GM10248 (cell line): Measurements from ENCODE around the gene FXYD3.
A peak's percentile ranks its signal among the peaks of the same experiment; 100 is the strongest.

Experiments
- CTCF ChIA-PET: fragments of 300-600 bp; sonication (Branson Sonifier 250); formaldehyde crosslinking; extraction: SDS; loops from one replicate; lab custom pipeline; 2021; ENCODE audit warnings: antibody characterized with exemption; lab: Yijun Ruan, JAX
- POLR2A ChIA-PET: fragments of 350-650 bp; sonication (Branson Sonifier 250); formaldehyde crosslinking; extraction: SDS; loops from one replicate; lab custom pipeline; 2020; ENCODE audit warnings: antibody characterized with exemption; lab: Yijun Ruan, JAX
- DNase-seq: peaks from one replicate; pipeline ENCODE4 v3.0.0; 2012; ENCODE audit errors: extremely low spot score
- TF ChIP-seq, protein P1 (sequence below): IDR thresholded peaks from 2 replicates; pipeline ENCODE4 v1.5.1; 2012; ENCODE audit warnings: mild to moderate bottlenecking, low read depth; ENCODE audit errors: extremely low read depth, missing control alignments, control extremely low read depth

Gene FXYD3

DNA sequence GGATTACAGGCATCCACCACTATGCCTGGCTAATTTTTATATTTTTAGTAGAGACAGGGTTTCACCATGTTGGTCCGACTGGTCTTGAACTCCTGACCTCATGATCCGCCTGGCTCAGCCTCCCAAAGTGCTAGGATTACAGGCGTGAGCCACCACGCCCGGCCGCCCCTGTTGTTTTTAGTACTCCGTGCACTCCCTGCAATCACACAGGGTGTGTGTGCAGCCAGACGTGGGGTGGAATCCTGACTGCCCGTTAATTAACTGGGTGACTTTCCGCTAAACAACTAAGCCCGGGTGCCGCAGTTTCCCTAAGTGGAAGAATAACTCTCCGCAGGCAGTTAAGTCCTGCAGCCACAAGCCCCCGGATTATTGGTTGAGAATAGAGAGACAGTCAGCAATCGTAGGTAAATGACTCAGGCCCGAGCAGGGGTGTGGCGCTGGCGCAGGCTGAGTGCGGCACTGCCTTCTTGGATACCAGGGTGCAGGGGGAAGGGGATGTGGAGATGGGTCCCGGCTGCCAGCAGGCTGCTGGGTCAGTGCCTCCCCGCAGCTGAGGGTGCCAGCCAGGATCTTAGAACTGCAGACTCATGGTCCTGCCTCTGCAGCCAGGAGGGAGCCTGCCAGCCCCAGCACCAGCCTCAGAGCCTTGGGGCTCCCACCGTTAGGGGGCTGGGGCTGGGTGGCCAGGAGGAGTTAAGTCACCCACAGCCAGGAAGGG lies 6.1 kb upstream of the FXYD3 start:
- TF ChIP-seq, protein P1, sequence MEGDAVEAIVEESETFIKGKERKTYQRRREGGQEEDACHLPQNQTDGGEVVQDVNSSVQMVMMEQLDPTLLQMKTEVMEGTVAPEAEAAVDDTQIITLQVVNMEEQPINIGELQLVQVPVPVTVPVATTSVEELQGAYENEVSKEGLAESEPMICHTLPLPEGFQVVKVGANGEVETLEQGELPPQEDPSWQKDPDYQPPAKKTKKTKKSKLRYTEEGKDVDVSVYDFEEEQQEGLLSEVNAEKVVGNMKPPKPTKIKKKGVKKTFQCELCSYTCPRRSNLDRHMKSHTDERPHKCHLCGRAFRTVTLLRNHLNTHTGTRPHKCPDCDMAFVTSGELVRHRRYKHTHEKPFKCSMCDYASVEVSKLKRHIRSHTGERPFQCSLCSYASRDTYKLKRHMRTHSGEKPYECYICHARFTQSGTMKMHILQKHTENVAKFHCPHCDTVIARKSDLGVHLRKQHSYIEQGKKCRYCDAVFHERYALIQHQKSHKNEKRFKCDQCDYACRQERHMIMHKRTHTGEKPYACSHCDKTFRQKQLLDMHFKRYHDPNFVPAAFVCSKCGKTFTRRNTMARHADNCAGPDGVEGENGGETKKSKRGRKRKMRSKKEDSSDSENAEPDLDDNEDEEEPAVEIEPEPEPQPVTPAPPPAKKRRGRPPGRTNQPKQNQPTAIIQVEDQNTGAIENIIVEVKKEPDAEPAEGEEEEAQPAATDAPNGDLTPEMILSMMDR, result no peak
- CTCF ChIA-PET, result interaction anchor here (1.3 kb wide), 1 partner anchor 10 kb away, joined by 3 read pairs; no protein-coding TSS in a partner anchor
- DNase-seq, result no peak
- POLR2A ChIA-PET, result no interaction called here

DNA sequence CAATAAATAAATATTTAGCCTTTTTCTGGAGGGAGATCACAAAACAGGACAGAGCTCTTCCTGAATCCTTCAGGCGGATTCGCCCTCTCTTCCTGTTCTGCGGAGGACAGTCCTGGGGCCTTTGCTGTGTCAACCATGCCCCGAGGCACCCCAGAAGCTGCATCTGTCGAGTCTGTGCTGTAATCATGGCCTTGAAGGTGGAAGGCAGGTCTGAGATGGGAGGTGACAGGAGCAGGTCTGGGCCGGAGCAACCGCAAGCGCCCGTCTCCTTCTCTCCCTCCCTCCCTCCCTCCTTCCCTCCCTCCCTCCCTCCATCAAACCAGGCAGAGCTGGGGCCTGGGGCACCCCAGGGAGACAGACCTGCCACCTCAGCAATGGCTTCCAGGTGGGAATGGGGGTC lies 4.6 kb upstream of the FXYD3 start:
- TF ChIP-seq, protein P1, result no peak
- DNase-seq, result no peak
- POLR2A ChIA-PET, result no interaction called here
- CTCF ChIA-PET, result interaction anchor here (0.8 to 1.3 kb wide), 5 partner anchors 9 to 47 kb away, joined by 3 to 5 read pairs (median 3); no protein-coding TSS in a partner anchor

DNA sequence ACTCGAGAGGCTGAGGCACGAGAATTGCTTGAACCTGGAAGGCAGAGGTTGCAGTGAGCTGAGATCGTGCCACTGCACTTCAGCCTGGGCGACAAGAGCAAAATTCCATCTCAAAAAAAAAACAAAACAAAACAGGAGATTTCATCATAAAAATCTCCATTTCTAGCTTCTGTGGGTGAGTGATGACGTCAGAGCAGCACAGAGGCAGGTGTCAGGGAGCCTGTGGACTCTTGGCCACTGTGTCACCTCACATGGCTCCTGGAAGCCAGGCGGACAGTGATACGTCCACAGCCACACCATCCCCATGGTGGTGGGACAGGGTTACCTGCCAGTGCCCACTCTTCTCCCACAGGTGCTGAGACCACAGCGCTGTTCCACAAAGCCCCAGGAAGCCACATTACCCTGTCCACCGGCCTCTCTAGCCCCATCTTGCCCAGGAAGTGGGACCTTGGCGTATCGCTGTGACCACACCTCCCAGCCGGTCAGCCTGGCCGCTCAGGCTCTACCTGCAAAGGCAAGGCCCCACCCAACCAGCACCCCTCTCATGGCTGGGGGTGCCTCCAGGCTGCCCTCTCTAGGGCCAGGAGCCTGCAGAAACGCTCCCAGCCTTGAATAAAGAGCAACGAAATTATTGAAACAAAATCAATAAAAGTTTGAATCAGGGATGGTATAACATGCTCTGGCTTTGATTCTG lies 2.5 kb upstream of the FXYD3 start:
- POLR2A ChIA-PET, result no interaction called here
- CTCF ChIA-PET, result interaction anchor here (1.5 to 1.6 kb wide), 2 partner anchors 23 to 46 kb away, joined by 4 to 5 read pairs; no protein-coding TSS in a partner anchor
- TF ChIP-seq, protein P1, result no peak
- no peak for DNase-seq

DNA sequence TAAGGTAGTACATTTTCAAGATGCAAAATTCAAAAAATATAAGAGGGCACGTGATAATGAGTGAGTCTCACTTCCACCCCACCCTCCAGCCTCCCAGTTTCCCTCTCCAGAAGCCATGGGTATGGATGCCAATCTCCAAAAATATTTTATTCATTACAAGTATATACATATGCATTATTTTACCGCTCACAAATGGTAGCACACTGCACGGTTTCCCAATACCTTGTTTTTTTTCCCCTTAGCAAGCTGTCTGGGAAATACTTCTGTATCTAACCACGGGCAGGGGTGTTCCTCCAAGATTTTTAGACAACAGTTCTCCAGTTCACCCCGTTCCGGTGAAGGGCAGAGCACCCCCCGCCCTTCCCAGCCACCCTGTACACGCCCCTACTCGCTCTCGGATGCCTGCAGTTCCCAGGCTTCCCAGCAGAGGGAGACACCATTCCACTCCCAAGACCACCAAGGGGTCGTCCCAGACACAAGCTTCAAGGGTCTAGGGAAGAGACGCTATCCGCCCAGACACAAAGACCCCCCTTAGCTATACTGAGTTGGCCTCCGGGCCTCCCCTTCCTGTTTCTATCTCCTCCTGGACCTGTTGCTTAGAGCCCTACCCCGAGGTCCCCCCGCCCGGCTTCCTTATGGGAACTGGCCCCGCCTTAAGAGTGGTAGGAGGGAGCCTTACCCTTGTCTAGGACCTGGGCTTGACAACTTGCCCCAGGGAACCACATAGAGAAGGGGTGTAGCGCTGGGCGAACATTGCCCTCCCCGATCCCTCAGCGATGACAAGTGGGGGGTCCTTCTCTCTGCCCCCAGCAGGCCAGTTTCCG lies 1.1 kb upstream of the FXYD3 start:
- POLR2A ChIA-PET, result no interaction called here
- CTCF ChIA-PET, result interaction anchor here (0.7 to 5.0 kb wide), 13 partner anchors 9 to 66 kb away, joined by 3 to 25 read pairs (median 3); partner anchors contain the start of gene LGI4
- TF ChIP-seq, protein P1, result peak; percentile 87
- peak; percentile 87 for DNase-seq

DNA sequence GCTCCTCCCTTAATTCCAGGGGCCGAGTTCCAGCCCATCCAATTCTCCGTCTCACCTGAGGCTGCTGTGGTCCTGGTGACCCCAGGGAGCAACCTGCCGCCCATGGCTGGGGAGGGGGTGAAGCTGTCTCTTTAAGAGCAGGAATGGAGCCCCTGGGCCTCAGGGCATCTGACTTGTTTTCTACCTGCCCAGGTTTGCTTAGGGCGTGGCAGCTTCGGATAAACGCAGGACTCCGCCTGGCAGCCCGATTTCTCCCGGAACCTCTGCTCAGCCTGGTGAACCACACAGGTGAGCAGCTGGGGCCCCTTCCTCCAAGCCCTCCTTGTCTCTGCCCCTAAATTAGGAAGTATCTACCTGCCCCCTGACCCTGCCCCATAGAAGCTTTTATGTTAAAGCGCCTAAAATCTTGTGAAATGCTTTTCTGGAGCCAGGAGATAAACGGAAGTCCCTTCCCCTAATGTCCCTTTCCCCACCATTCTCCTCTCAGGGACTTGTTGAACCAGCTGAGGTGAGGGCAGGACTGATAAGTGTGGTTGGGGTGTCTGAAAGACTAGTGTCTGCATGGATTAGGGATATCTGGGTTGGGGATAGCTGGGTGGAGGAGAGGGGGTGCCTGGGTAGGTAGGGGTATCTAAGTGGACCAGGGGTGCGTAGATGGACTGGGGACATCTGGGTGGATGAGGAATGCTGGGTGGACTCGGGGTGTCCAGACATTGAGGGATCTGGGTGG lies 614 bp downstream of the FXYD3 start:
- TF ChIP-seq, protein P1, result no peak
- CTCF ChIA-PET, result interaction anchor here (1.0 to 5.0 kb wide), 9 partner anchors 9 to 145 kb away, joined by 3 to 25 read pairs (median 4); partner anchors contain the start of gene LGI4
- POLR2A ChIA-PET, result no interaction called here
- DNase-seq, result no peak
